Kidney epithelial cell (primary cell): ENCODE data around the gene ZNF76. TPM values are rescaled to one million over a fixed set of nuclear protein-coding genes. Genes with fewer than 3 reads are reported as not detected.

Experiments used
- DNase-seq: peaks from one replicate; pipeline ENCODE4 v3.0.0-alpha.2; 2010; ENCODE audit warnings: low read depth
- H3K27me3 ChIP-seq: 2 replicates; pipeline ENCODE4 v1.6.0; 2011; ENCODE audit warnings: low read length; ENCODE audit not compliant: control insufficient read depth, insufficient read depth
- H3K36me3 ChIP-seq: 2 replicates; pipeline ENCODE4 v1.5.1; 2011; ENCODE audit warnings: low read length; ENCODE audit not compliant: control insufficient read depth, insufficient read depth
- H3K4me3 ChIP-seq: 2 replicates; pipeline ENCODE4 v1.5.1; 2011; ENCODE audit warnings: low read depth, mild to moderate bottlenecking, control low read depth, low read length
- total RNA-seq: library from RNA; depleted of rRNA; stranded (reverse); fragments of >200 nt; gene quantifications from 2 replicates; pipeline ENCODE4 v1.2.3, GENCODE V29; 2015
- TF ChIP-seq, protein P1 (sequence below): IDR thresholded peaks from 2 replicates; pipeline ENCODE4 v1.5.1; 2011; ENCODE audit warnings: mild to moderate bottlenecking, moderate library complexity, low read length, control low read depth, inconsistent platforms; ENCODE audit not compliant: insufficient read depth, poor library complexity, severe bottlenecking

ZNF76 gene
- total RNA-seq, 1 donor from 2014 or later = 21.2 TPM

GRCh38 chr6:35287671-35288396, 28.3 kb downstream of the ZNF76 start:
- Histone ChIP-seq H3K4me3 (no peak overlapping the region), H3K36me3 (peaks cover 1% of the 10 kb centered on the region), H3K27me3 (no peaks in the 10 kb centered on the region)
- TF ChIP-seq, protein P1, sequence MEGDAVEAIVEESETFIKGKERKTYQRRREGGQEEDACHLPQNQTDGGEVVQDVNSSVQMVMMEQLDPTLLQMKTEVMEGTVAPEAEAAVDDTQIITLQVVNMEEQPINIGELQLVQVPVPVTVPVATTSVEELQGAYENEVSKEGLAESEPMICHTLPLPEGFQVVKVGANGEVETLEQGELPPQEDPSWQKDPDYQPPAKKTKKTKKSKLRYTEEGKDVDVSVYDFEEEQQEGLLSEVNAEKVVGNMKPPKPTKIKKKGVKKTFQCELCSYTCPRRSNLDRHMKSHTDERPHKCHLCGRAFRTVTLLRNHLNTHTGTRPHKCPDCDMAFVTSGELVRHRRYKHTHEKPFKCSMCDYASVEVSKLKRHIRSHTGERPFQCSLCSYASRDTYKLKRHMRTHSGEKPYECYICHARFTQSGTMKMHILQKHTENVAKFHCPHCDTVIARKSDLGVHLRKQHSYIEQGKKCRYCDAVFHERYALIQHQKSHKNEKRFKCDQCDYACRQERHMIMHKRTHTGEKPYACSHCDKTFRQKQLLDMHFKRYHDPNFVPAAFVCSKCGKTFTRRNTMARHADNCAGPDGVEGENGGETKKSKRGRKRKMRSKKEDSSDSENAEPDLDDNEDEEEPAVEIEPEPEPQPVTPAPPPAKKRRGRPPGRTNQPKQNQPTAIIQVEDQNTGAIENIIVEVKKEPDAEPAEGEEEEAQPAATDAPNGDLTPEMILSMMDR = no peak
- no peak for DNase-seq

DNA sequence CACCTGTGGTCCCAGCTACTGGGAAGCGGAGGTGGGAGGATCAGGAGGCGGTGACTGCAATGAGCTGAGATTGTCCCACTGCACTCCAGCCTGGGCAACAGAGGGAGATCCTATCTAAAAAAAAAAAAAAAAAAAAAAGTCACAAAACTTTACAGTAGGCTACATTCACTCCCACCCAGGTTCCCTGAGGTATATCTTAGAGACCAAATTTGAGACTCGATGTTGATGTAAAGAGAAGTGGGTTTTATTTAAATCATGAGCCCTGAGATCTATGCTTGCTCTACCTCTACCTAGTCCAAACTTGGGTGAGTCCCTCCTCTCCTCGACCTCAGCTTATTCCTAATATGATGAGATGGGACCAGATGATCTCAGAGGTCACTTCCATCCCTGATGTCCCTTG, 29.3 kb downstream of the ZNF76 start:
- no peak for DNase-seq
- TF ChIP-seq, protein P1 = no peak
- H3K27me3 ChIP-seq = no peaks in the 10 kb centered on the region
- peaks cover 1% of the 10 kb centered on the region for H3K36me3 ChIP-seq
- no peak overlapping the region for H3K4me3 ChIP-seq

DNA sequence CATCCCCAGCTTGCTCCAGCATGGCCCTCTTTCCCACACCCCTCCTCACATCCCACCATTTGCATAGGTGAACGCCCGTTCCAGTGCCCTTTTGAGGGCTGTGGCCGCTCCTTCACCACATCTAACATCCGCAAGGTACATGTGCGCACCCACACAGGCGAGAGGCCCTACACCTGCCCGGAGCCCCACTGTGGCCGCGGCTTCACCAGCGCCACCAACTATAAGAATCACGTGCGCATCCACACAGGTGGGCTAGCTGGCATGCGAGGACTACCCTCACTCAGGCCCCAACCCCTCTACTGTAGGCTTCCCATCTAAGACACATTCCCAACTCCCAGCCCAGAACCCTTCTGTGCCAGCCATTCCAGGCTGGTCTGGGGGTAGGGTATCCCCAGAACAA, 32.0 kb downstream of the ZNF76 start:
- DNase-seq = no peak
- H3K36me3 ChIP-seq = peaks cover 5% of the 10 kb centered on the region
- TF ChIP-seq, protein P1 = no peak

GRCh38 chr6:35292494-35292893, 33.0 kb downstream of the ZNF76 start:
- H3K36me3 ChIP-seq = peaks cover 5% of the 10 kb centered on the region
- TF ChIP-seq, protein P1 = no peak
- no peak for DNase-seq
- no peak overlapping the region for H3K4me3 ChIP-seq
- H3K27me3 ChIP-seq = no peaks in the 10 kb centered on the region

More for the DNA sequence above, 32.0 kb downstream of the ZNF76 start:
- Histone ChIP-seq H3K4me3 (no peak overlapping the region), H3K27me3 (no peaks in the 10 kb centered on the region)

- DNase-seq = no peak
- peaks cover 5% of the 10 kb centered on the region for H3K36me3 ChIP-seq
- TF ChIP-seq, protein P1 = no peak
- H3K4me3 ChIP-seq = no peak overlapping the region
- no peaks in the 10 kb centered on the region for H3K27me3 ChIP-seq
Measured at GRCh38 chr6:35293681-35294080, 34.1 kb downstream of the ZNF76 start.

DNA sequence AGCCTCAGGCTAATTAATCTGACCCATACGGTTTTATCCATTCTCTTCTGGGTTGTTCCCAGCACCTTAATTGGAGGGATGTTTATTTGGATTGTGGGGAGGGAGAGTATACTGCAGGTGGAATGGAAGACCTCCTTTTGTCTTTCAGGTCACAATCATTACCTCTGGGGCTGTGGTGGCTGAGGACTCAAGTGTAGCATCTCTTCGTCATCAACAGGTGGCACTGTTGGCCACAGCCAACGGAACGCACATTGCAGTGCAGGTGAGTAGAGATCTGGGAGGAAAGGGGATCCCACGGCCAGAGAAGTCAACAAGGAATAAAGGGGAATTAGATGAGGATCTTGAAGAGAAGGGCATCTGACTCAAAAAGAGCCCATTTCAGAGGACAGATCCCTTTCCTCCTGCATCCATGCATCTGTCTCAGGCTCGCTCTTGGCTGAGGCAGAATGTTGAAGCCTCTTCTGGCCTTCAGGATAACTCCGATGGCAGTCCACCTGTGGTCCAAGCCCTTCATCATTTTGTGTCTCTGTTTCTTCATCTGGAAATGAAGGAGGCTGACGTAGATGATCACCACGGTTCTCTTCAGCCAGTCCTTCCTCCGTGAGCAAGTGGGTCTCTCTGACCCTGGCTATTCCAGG, 34.9 kb downstream of the ZNF76 start:
- DNase-seq = no peak
- no peaks in the 10 kb centered on the region for H3K27me3 ChIP-seq
- no peak overlapping the region for H3K4me3 ChIP-seq
- peaks cover 4% of the 10 kb centered on the region for H3K36me3 ChIP-seq
- TF ChIP-seq, protein P1 = peak; percentile 86
